Brain microvascular endothelial cell (primary cell): ENCODE results near the gene ITPK1.

Source experiments
- DNase-seq: peaks from one replicate; pipeline ENCODE4 v3.0.0-alpha.2; 2020
- H3K27ac ChIP-seq: fragments of 250-450 bp; sonication (Bioruptor Pico); 2 replicates; pipeline ENCODE4 v1.5.1; 2020; ENCODE audit warnings: mild to moderate bottlenecking, moderate library complexity
- H3K27me3 ChIP-seq: fragments of 250-450 bp; sonication (Bioruptor Pico); replicated peaks from 2 replicates; pipeline ENCODE4 v1.5.1; 2020; ENCODE audit warnings: mild to moderate bottlenecking
- H3K36me3 ChIP-seq: fragments of 250-450 bp; sonication (Bioruptor Pico); replicated peaks from 2 replicates; pipeline ENCODE4 v1.5.1; 2020; ENCODE audit warnings: mild to moderate bottlenecking
- H3K4me3 ChIP-seq: 2 replicates; pipeline ENCODE4 v1.5.1; 2011; ENCODE audit warnings: low read depth, mild to moderate bottlenecking, control low read depth, low read length, moderate library complexity
- CTCF ChIP-seq: IDR thresholded peaks from 2 replicates; pipeline ENCODE4 v1.5.1; 2011; ENCODE audit warnings: low read depth, mild to moderate bottlenecking, moderate library complexity, low read length, control low read depth, inconsistent platforms; ENCODE audit errors: missing control alignments
- in situ Hi-C: cut with HindIII; loops from 2 replicates; pipeline ENCODE4 v1.10.0; 2017; ENCODE audit warnings: low sequenced_read_pairs, low pct_ligation_motif_present

ITPK1 gene

GRCh38 chr14:92984082-92984788, 131.5 kb downstream of the ITPK1 start:
- H3K27ac ChIP-seq = no peak overlapping the region
- no peaks in the 10 kb centered on the region for H3K27me3 ChIP-seq
- no peaks in the 10 kb centered on the region for H3K36me3 ChIP-seq
- in situ Hi-C loops = no loop called here
- no peak overlapping the region for H3K4me3 ChIP-seq
- no peak for TF ChIP-seq CTCF
- no peak for DNase-seq

- H3K27me3 ChIP-seq = no peaks in the 10 kb centered on the region
- no peak overlapping the region for H3K4me3 ChIP-seq
- no peak for TF ChIP-seq CTCF
- in situ Hi-C loops = no loop called here
- no peak for DNase-seq
- H3K27ac ChIP-seq = no peak overlapping the region
- no peaks in the 10 kb centered on the region for H3K36me3 ChIP-seq
These were observed 132.8 kb downstream of the ITPK1 start for GRCh38 chr14:92982956-92983355.

- DNase-seq = no peak
- TF ChIP-seq CTCF = no peak
- in situ Hi-C loops = no loop called here
- Histone ChIP-seq H3K27ac (no peak overlapping the region), H3K36me3 (no peaks in the 10 kb centered on the region), H3K27me3 (no peaks in the 10 kb centered on the region), H3K4me3 (no peak overlapping the region)
These were observed 134.0 kb downstream of the ITPK1 start for GRCh38 chr14:92981726-92982125.

GRCh38 chr14:92980866-92981265, 134.9 kb downstream of the ITPK1 start:
- TF ChIP-seq CTCF = no peak
- no peak for DNase-seq
- Histone ChIP-seq H3K36me3 (no peaks in the 10 kb centered on the region), H3K27ac (no peak overlapping the region), H3K4me3 (no peak overlapping the region), H3K27me3 (no peaks in the 10 kb centered on the region)
- in situ Hi-C loops = no loop called here

- Histone ChIP-seq H3K36me3 (no peaks in the 10 kb centered on the region), H3K4me3 (no peak overlapping the region), H3K27me3 (no peaks in the 10 kb centered on the region), H3K27ac (no peak overlapping the region)
- DNase-seq = no peak
- no peak for TF ChIP-seq CTCF
- in situ Hi-C loops = no loop called here
These were observed 137.3 kb downstream of the ITPK1 start for GRCh38 chr14:92978229-92979021.
